Neutrophil (primary cell): ENCODE data around the gene STARD13.

Source experiments
- H3K27ac ChIP-seq: fragments of 200-600 bp; sonication (generic); 2 replicates; pipeline ENCODE4 v1.5.1; 2016; ENCODE audit warnings: mild to moderate bottlenecking, moderate library complexity
- H3K27me3 ChIP-seq: fragments of 200-600 bp; sonication (generic); 2 replicates; pipeline ENCODE4 v1.6.0; 2016; ENCODE audit warnings: mild to moderate bottlenecking
- H3K36me3 ChIP-seq: fragments of 200-600 bp; sonication (generic); 2 replicates; pipeline ENCODE4 v1.5.1; 2017
- H3K4me1 ChIP-seq, 2 experiments: fragments of 200-600 bp in 1 of 2; sonication (generic) in 1 of 2; 1 replicate in 1 of 2; 2 replicates in 1 of 2; pipeline versions ENCODE4 v1.5.1 to v1.6.1; 2013 to 2016; ENCODE audit warnings: low read depth in 1 of 2, low read length in 1 of 2, mild to moderate bottlenecking in 1 of 2, moderate library complexity in 1 of 2; ENCODE audit not compliant: control insufficient read depth in 1 of 2, insufficient read depth in 1 of 2
- H3K4me3 ChIP-seq, 2 experiments: fragments of 200-600 bp in 1 of 2; sonication (generic) in 1 of 2; 1 replicate in 1 of 2; 2 replicates in 1 of 2; pipeline ENCODE4 v1.5.1; 2013 to 2016; ENCODE audit warnings: low read depth in 1 of 2, low read length in 1 of 2, mild to moderate bottlenecking in 1 of 2, moderate library complexity in 1 of 2
- H3K9me3 ChIP-seq: fragments of 200-600 bp; sonication (generic); 2 replicates; pipeline ENCODE4 v1.5.1; 2016
- CTCF ChIP-seq: fragments of 200-600 bp; sonication (generic); IDR thresholded peaks from 2 replicates; pipeline ENCODE4 v1.5.1; 2016; ENCODE audit warnings: antibody characterized with exemption

The STARD13 gene

GRCh38 chr13:33276570-33276969, 9.0 kb downstream of the STARD13 start:
- Histone ChIP-seq H3K27ac (no peak overlapping the region), H3K4me3 (no peak overlapping the region), H3K36me3 (no peaks in the 10 kb centered on the region), H3K27me3 (no peaks in the 10 kb centered on the region), H3K9me3 (no peaks in the 10 kb centered on the region), H3K4me1 (no peaks in the 10 kb centered on the region)
- no peak for TF ChIP-seq CTCF

GRCh38 chr13:33275916-33276315, 9.6 kb downstream of the STARD13 start:
- no peaks in the 10 kb centered on the region for H3K9me3 ChIP-seq
- no peaks in the 10 kb centered on the region for H3K4me1 ChIP-seq
- no peak overlapping the region for H3K27ac ChIP-seq
- TF ChIP-seq CTCF: no peak
- no peaks in the 10 kb centered on the region for H3K27me3 ChIP-seq
- H3K4me3 ChIP-seq: no peak overlapping the region
- H3K36me3 ChIP-seq: no peaks in the 10 kb centered on the region

- Histone ChIP-seq H3K36me3 (no peaks in the 10 kb centered on the region), H3K4me3 (no peak overlapping the region), H3K9me3 (no peaks in the 10 kb centered on the region), H3K27ac (no peak overlapping the region), H3K4me1 (no peaks in the 10 kb centered on the region), H3K27me3 (no peaks in the 10 kb centered on the region)
- TF ChIP-seq CTCF: no peak
These were observed 11.3 kb downstream of the STARD13 start for GRCh38 chr13:33274264-33274663.

- H3K27me3 ChIP-seq: no peaks in the 10 kb centered on the region
- no peaks in the 10 kb centered on the region for H3K4me1 ChIP-seq
- H3K36me3 ChIP-seq: no peaks in the 10 kb centered on the region
- no peak overlapping the region for H3K27ac ChIP-seq
- no peaks in the 10 kb centered on the region for H3K9me3 ChIP-seq
- no peak for TF ChIP-seq CTCF
- no peak overlapping the region for H3K4me3 ChIP-seq
These were observed 12.9 kb downstream of the STARD13 start for GRCh38 chr13:33272531-33273124.

GRCh38 chr13:33271759-33272158, 13.8 kb downstream of the STARD13 start:
- no peaks in the 10 kb centered on the region for H3K36me3 ChIP-seq
- TF ChIP-seq CTCF: no peak
- no peaks in the 10 kb centered on the region for H3K4me1 ChIP-seq
- no peak overlapping the region for H3K4me3 ChIP-seq
- H3K9me3 ChIP-seq: no peaks in the 10 kb centered on the region
- no peak overlapping the region for H3K27ac ChIP-seq
- H3K27me3 ChIP-seq: no peaks in the 10 kb centered on the region
